GM19043 (cell line): ENCODE measurements around the gene RAB15.
A peak's percentile ranks its signal among the peaks of the same experiment; 100 is the strongest.
"Not testable (repeated sequence)": the region's sequence is repeated elsewhere in the genome, so short reads cannot be mapped to it uniquely, and the experiment has no call there.

Source experiments
- ATAC-seq: cut with Tn5 transposase; IDR thresholded peaks from one replicate; pipeline ENCODE4 v1.9.1; 2021; ENCODE audit warnings: low read depth; ENCODE audit not compliant: unreplicated experiment

RAB15 gene

GRCh38 chr14:64914237-64915028 is 57.7 kb downstream of the RAB15 start, which contains the start of gene CHURC1:
CHURC1 (plus strand) TSS chr14:64914455; CDS start chr14:64914496, 41 bp downstream.
- ATAC-seq, result peak; percentile 97

GRCh38 chr14:64913477-64913876 is 58.7 kb downstream of the RAB15 start:
- not testable (repeated sequence) for ATAC-seq

- no peak for ATAC-seq
Observed at GRCh38 chr14:64912261-64912660, 59.9 kb downstream of the RAB15 start.

GRCh38 chr14:64910847-64911495 is 61.2 kb downstream of the RAB15 start:
- no peak for ATAC-seq

- no peak for ATAC-seq
Observed at GRCh38 chr14:64906022-64906421, 66.1 kb downstream of the RAB15 start.

GRCh38 chr14:64899958-64900357 is 72.2 kb downstream of the RAB15 start:
- no peak for ATAC-seq
